DMS153 (cell line): ENCODE data around the gene VENTX.

Source experiments
- DNase-seq: peaks from one replicate; lab custom pipeline; 2025; lab: John Stamatoyannopoulos, UW

The VENTX gene

GRCh38 chr10:133201948-133202725 lies 35.5 kb upstream of the VENTX start:
- DNase-seq = no peak

GRCh38 chr10:133202778-133203651 lies 34.6 kb upstream of the VENTX start:
- DNase-seq = no peak

GRCh38 chr10:133203652-133204195 lies 33.9 kb upstream of the VENTX start:
- DNase-seq = no peak

- DNase-seq = no peak
Measured at GRCh38 chr10:133204226-133205015, 33.2 kb upstream of the VENTX start.

GRCh38 chr10:133205146-133205545 lies 32.5 kb upstream of the VENTX start:
- DNase-seq = no peak

- DNase-seq = no peak
Measured at GRCh38 chr10:133206356-133207040, 31.2 kb upstream of the VENTX start.

GRCh38 chr10:133207041-133207600 lies 30.5 kb upstream of the VENTX start:
- DNase-seq = no peak

- no peak for DNase-seq
Measured at GRCh38 chr10:133207627-133208026, 30.0 kb upstream of the VENTX start.

- DNase-seq = no peak
Measured at GRCh38 chr10:133208466-133208865, 29.2 kb upstream of the VENTX start.

- DNase-seq = no peak
Measured at GRCh38 chr10:133209117-133209516, 28.5 kb upstream of the VENTX start.

GRCh38 chr10:133209641-133210040 lies 28.0 kb upstream of the VENTX start:
- no peak for DNase-seq

GRCh38 chr10:133210398-133211140 lies 27.1 kb upstream of the VENTX start:
- no peak for DNase-seq

- DNase-seq = no peak
Measured at GRCh38 chr10:133211141-133211830, 26.4 kb upstream of the VENTX start.

GRCh38 chr10:133211959-133212852 lies 25.4 kb upstream of the VENTX start:
- DNase-seq = no peak

GRCh38 chr10:133212853-133213494 lies 24.7 kb upstream of the VENTX start:
- no peak for DNase-seq

- DNase-seq = no peak
Measured at GRCh38 chr10:133213641-133214467, 23.8 kb upstream of the VENTX start.
